ENCODE measurements around the gene B4GALNT3.

Gene B4GALNT3

DNA sequence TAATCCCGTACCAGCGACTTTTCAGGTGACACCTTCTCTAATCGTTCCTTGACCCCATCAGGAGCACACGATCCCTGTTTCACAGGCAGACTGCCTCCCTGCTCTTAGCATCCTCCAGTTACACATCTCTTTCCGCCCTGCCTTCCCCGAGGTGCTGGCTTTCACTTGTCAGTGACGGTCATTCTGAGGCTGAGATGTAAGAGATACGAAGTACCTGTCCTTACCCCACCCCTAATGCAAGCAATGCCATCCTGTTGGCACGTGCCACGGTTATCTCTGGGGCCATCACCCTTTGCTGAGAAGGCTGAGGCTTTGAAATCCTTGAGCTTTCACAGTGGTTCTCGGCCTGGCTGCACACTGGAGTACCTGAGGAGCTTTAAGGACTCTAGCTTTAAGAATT lies 24.4 kb downstream of the B4GALNT3 start:
- Mint-ChIP-seq H3K36me3 (peaks cover 7% of the 10 kb centered on the region), H3K4me1 (no peaks in the 10 kb centered on the region), H3K4me3 (no peak overlapping the region), H3K27me3 (peaks cover 3% of the 10 kb centered on the region), H3K27ac (no peak overlapping the region), H3K9me3 (peaks cover 13% of the 10 kb centered on the region)

DNA sequence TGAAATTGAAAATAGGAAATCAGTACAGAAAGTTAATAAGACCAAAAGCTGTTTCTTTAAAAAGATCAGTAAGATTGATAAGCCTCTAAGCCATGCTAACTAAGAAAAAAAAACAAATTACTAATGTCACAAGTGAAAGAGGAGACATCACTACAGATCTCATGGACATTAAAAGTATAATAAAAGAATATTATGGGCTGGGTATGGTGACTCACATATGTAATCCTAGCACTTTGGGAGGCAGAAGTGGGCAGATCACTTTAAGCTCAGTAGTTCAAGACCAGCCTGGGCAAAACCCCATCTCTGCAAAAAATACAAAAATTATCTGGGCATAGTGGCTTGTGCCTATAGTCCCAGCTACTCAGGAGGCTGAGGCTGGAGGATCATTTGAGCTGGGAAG lies 30.5 kb downstream of the B4GALNT3 start:
- Mint-ChIP-seq H3K27me3 (peaks cover 3% of the 10 kb centered on the region), H3K4me1 (no peaks in the 10 kb centered on the region), H3K4me3 (no peak overlapping the region), H3K36me3 (peaks cover 20% of the 10 kb centered on the region), H3K27ac (no peak overlapping the region), H3K9me3 (peaks cover 27% of the 10 kb centered on the region)

DNA sequence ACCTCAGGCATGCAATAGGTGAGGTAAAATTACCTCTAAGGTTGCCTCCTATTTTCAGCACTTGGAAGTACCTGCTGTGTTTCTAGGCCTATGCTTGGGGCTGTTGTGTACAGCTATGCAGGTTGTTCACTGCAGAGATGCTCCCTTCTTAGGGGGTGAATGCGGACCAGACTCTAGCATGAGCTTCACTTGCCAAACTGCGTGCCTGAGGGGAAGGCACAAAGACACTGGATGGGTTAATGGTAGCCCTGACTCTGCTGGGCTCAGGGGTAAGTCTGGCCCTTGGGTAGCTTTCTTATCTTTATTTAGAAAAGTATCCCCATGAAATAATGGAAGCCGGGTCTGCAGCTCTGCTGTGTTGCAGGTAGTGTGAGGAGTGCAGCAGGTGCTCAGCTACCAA lies 35.7 kb downstream of the B4GALNT3 start:
- Mint-ChIP-seq H3K4me1 (no peaks in the 10 kb centered on the region), H3K4me3 (no peak overlapping the region), H3K27me3 (no peaks in the 10 kb centered on the region), H3K27ac (no peak overlapping the region), H3K9me3 (peaks cover 4% of the 10 kb centered on the region), H3K36me3 (peaks cover 6% of the 10 kb centered on the region)

DNA sequence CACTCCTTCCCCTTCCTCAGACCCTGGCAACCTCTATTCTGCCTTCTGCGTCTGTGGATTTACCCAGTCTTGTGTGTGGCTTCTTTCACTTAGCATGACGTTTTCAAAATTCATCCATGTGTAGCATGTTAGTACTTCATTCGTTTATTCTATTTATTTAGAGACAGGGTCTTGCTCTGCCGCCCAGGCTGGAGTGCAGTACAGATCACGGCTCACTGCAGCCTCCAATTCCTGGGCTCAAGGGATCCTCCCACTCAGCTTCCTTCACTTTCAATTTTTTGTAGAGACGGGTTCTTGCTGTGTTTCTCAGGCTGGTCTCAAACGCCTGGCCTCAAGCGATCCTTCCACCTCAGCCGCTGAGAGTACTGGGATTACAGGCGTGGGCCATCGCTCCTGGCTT lies 37.0 kb downstream of the B4GALNT3 start:
- H3K36me3 Mint-ChIP-seq: peaks cover 2% of the 10 kb centered on the region
- no peak overlapping the region for H3K27ac Mint-ChIP-seq
- no peaks in the 10 kb centered on the region for H3K27me3 Mint-ChIP-seq
- no peak overlapping the region for H3K4me3 Mint-ChIP-seq
- H3K4me1 Mint-ChIP-seq: no peaks in the 10 kb centered on the region
- H3K9me3 Mint-ChIP-seq: no peaks in the 10 kb centered on the region

DNA sequence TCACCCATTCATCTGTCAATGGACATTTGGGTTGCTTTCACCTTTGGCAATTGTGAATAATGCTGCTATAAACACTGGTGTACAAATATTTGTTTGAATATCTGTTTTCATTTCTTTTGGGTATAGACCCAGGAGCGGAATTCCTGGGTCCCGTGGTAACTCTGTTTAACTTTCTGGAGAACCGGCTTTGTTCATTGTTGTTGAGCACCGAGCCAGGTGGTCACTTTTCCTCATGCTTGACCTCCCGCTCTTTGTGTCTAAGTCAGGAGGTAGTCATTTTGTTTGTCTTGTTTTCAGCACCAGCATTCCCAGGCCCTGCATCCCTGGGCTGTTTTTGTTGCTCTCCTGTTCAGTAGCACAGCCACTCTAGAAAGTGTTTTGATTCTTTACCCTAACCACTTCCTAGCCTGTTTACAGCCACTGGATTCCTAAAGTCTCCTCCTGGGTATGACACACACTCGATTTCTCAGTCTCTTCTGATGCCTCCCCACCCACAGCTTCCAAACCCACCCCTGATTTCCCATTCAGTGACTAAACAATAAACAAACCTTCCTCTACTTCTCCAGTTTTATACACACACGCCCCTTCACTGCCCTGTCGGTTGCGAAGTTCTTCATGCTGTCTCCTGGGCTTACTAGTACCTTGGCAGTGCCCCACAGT lies 37.9 kb downstream of the B4GALNT3 start:
- H3K4me1 Mint-ChIP-seq: no peaks in the 10 kb centered on the region
- no peak overlapping the region for H3K27ac Mint-ChIP-seq

DNA sequence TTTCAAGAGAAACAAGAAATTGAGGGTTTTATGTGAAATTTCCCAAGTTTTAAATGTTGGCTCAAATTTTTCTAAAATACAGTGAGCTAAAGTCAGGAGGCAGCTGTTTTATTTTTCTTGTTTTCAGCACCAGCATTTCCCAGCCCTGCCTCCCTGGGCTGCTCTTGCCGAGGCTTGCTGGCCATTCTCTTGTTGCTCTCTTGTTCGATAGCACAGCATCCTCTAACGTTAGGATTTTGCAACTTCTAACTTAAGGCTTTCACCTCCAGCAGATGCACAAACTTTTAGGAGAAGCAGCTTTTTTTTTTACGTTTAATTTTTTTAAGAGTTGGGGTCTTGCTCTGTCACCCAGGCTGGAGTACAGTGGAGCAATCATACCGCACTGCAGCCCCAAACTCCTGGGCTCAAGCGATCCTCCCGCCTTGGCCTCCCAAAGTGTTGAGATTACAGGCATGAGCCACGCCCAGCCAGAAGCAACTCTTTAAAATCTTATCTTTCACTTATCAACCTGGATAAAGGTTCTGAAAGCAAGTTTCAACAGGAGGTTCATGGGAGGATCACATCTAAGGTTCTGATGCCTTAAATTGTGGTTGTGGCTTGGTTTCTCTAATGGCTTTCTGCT lies 40.2 kb downstream of the B4GALNT3 start:
- Mint-ChIP-seq H3K4me3 (no peak overlapping the region), H3K9me3 (no peaks in the 10 kb centered on the region), H3K36me3 (no peaks in the 10 kb centered on the region), H3K4me1 (peaks cover 5% of the 10 kb centered on the region), H3K27ac (no peak overlapping the region), H3K27me3 (no peaks in the 10 kb centered on the region)

More for the DNA sequence above, 37.9 kb downstream of the B4GALNT3 start:
- Mint-ChIP-seq H3K36me3 (no peaks in the 10 kb centered on the region), H3K27me3 (no peaks in the 10 kb centered on the region), H3K9me3 (no peaks in the 10 kb centered on the region), H3K4me3 (no peak overlapping the region)

DNA sequence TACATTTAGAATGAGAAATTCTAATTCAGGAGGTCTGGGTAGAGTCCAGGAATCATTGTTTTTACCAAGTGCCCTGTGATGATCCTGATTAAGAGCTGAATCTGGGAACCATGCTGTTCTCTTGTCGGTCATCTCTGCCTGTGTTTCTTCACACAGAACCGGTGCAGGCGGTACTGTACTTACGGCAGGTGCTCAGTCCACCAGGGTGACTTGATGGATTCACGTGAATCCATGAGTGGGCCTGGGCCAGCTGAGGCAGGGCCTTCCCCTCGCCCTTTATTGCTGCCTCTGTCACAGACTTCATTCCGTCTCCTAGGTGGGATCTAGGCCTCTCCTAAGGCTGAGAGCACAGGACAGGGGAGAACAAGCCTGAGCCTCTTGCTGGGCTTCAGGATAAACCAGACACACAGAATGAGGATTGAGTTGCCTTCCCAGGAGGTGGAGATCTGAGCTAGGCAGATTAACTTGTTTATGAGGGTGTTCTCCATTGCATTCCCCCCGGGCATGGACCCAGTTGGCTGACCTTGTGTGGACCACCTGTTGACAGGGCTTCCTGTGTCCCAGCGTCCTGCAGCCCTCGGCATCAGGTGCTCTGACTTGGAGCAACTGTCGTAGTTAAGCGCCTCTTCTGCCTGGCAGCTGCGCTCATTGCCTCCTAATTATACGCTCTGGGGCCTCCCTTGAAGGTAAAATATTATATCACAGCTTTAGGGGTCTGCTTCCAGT lies 42.1 kb downstream of the B4GALNT3 start:
- H3K27me3 Mint-ChIP-seq: no peaks in the 10 kb centered on the region
- no peaks in the 10 kb centered on the region for H3K9me3 Mint-ChIP-seq
- no peak overlapping the region for H3K27ac Mint-ChIP-seq

DNA sequence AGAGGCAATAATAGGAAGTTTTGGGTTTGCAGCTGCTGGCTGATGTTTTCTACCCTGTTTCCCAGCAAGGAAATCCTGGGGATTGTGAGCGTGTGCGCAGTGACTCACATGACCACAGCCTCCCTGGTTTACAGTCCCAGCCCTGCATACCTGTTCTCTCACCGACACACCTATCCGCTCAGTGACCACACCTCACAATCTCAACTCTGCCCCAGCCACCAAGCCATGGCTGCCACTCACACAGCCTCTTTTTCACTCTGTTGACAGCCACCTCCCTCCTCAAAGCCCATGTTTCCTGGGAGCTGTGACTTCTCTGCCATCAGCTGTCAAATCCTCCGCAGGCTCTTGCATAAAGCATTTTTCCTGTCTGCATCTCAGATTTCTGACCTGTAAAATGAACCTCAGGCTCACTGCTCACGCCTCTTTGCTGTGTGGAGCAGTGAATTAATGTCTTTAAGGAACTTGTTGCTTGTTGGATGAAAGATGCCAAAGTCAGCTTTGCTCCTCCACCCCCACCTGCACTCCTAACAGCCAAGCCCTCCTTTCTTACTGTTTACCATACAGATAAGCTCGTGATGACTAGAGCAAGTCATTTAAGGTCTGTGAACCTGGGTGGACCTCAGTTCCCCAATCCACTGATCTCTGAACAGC lies 43.5 kb downstream of the B4GALNT3 start:
- H3K9me3 Mint-ChIP-seq: no peaks in the 10 kb centered on the region
- H3K4me1 Mint-ChIP-seq: peaks cover 5% of the 10 kb centered on the region
- H3K4me3 Mint-ChIP-seq: no peak overlapping the region
- H3K36me3 Mint-ChIP-seq: no peaks in the 10 kb centered on the region
- H3K27ac Mint-ChIP-seq: no peak overlapping the region
- no peaks in the 10 kb centered on the region for H3K27me3 Mint-ChIP-seq

More for the DNA sequence above, 42.1 kb downstream of the B4GALNT3 start:
- no peaks in the 10 kb centered on the region for H3K36me3 Mint-ChIP-seq
- H3K4me1 Mint-ChIP-seq: peaks cover 5% of the 10 kb centered on the region
- H3K4me3 Mint-ChIP-seq: no peak overlapping the region

DNA sequence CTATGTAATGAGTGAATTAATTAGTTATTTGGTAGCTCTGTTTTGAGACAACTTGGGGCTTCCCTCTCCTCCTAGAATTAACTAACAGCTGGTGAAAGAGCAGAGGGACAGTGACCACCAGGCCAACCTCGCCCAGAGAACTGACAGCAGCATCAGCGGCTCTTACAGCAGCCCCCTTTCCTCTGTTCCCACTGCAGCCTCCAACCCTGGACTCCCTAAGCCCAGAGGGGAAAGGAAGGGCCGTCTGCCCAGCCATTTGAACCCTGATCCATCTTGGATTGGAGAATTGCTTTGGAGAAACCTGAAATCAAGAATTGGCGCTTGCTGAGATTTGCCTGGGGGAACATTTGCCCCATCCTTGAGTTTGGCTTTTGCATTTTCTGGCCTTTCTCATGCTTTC lies 45.5 kb downstream of the B4GALNT3 start:
- Mint-ChIP-seq H3K4me3 (no peak overlapping the region), H3K4me1 (peaks cover 5% of the 10 kb centered on the region), H3K27me3 (no peaks in the 10 kb centered on the region), H3K36me3 (no peaks in the 10 kb centered on the region), H3K9me3 (no peaks in the 10 kb centered on the region), H3K27ac (no peak overlapping the region)

DNA sequence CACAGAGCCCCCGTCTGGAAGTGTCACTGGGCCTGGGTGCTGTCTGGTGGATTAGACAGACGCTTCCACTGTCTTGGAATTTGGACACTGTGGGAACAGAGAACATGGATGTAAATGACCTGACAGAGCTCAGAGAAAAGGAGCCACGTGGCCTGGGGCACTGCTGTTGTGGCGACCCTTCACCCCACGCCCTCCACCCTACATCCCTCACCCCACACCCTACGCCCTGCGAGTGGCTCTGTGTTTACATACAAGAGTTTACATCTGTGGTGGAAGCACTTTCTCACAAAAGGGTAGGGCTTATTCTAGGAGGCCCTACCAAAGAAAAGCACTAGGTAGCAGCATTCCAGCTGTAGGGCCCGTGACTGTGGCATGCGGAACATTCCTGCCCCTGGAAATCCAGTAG lies 47.7 kb downstream of the B4GALNT3 start:
- Mint-ChIP-seq H3K4me1 (peaks cover 5% of the 10 kb centered on the region), H3K27me3 (no peaks in the 10 kb centered on the region), H3K36me3 (no peaks in the 10 kb centered on the region), H3K27ac (no peak overlapping the region), H3K4me3 (no peak overlapping the region), H3K9me3 (no peaks in the 10 kb centered on the region)

DNA sequence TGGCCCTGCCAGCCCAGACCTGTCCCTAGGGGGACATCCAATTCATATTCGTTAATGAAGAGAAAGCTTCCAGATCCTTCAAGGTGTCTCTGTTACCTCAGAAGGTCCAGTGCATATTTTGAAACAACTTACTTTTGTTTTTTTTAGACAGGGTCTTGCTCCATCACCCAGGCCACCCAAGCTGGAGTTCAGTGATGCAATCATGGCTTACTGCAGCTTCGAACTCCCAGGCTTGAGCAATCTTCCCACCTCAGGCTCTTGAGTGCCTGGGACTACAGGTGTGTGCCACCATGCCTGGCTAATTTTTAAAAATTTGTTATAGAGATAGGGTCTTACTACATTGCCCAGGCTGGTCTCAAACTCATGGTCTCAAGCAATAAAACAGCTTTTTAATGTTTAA lies 48.4 kb downstream of the B4GALNT3 start:
- H3K36me3 Mint-ChIP-seq: no peaks in the 10 kb centered on the region
- H3K27me3 Mint-ChIP-seq: no peaks in the 10 kb centered on the region
- H3K9me3 Mint-ChIP-seq: no peaks in the 10 kb centered on the region
- peaks cover 3% of the 10 kb centered on the region for H3K4me1 Mint-ChIP-seq
- H3K27ac Mint-ChIP-seq: no peak overlapping the region
- no peak overlapping the region for H3K4me3 Mint-ChIP-seq

DNA sequence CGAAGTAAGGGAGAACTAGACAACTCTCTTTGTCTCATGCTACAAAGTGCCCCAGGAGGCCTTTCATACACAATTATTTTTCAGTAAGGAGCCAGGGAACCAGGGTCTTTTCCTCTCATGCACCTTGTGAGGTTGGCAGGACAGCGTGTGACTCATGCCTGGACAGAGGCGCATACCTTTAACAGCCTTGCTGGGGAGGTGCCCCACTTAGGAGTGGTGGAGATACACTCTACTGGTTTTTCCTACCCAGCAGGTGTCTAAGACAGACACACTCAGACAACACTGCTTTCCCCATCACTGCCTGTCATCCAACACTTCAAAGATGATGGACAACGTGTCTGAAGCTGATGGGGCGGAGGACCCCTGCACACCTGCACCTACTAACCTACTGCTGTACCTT lies 49.1 kb downstream of the B4GALNT3 start:
- no peaks in the 10 kb centered on the region for H3K27me3 Mint-ChIP-seq
- H3K27ac Mint-ChIP-seq: no peak overlapping the region
- H3K9me3 Mint-ChIP-seq: no peaks in the 10 kb centered on the region
- no peaks in the 10 kb centered on the region for H3K36me3 Mint-ChIP-seq
- no peak overlapping the region for H3K4me3 Mint-ChIP-seq
- no peaks in the 10 kb centered on the region for H3K4me1 Mint-ChIP-seq

DNA sequence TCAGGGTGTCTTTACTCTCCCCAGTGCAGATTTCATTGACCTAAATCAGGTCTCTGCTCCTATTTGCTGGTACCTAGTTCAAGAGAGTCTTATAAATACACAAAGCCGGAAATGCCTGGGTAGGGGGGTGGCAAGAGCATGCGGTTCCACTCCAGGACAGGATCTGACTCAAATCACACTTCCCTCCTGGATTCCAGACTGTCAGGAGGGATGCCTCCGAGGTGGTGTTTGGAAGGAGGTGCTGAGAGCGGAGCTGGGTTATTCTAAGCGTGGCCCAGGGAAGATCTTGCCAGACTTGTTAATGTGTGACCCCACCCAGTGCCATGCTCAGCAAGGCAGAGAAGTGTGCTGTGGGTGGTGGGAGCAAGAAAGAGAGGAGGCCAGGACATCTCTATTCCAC lies 49.8 kb downstream of the B4GALNT3 start:
- Mint-ChIP-seq H3K4me1 (no peaks in the 10 kb centered on the region), H3K27me3 (no peaks in the 10 kb centered on the region), H3K4me3 (no peak overlapping the region), H3K27ac (no peak overlapping the region), H3K9me3 (no peaks in the 10 kb centered on the region), H3K36me3 (no peaks in the 10 kb centered on the region)

DNA sequence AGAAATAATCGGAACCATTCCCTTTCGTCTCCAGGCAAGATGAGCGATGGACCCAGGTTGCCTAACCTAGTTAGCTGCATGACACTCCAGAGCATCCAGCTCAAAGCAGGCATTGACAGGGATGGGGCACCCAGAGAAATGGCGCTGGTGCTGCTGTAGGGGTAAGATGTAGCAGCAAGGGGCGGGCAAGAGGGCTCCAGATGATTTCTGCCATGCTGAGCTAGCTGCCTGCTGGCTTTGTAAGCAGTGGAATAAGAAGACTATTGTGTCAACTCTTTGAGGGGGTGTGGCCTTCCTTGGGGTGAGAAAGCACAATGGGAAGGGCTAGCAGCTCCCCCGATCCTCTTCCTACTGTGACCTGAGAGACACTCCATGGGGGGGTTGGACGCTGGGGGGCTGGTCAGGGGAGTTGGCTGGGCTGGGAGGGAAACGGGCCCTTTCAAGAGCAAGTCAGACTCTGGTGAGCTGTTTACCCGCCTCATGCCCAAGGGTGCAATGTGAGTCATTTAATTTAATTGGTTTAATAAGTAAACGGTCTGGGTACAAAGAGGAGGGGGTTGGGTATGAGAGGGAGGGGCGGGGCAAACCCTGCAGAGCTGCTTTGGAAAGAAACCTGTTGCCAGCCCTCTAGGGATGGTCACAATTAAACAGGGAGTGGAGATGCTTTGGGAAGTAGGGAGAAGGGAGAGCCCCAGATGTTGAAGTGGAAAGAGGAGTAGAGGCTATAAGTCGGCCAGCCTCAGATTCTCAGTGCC lies 50.5 kb downstream of the B4GALNT3 start:
- Mint-ChIP-seq H3K27me3 (no peaks in the 10 kb centered on the region), H3K4me1 (no peaks in the 10 kb centered on the region), H3K27ac (no peak overlapping the region), H3K4me3 (no peak overlapping the region), H3K9me3 (no peaks in the 10 kb centered on the region), H3K36me3 (no peaks in the 10 kb centered on the region)

DNA sequence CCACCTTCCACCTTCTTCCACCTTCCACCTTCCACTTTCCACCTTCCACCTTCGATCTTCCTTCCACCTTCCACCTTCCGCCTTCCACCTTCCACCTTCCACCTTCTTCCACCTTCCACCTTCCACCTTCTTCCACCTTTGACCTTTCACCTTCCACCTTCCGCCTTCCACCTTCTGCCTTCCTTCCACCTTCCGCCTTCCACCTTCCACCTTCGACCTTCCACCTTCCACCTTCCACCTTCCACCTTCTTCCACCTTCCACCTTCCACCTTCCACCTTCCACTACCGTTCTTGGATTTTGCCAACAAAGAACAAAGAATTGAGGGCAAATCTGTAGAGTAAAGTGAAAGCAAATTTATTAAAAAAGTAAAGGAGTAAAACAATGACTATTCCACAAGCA lies 53.2 kb downstream of the B4GALNT3 start:
- Mint-ChIP-seq H3K4me1 (no peaks in the 10 kb centered on the region), H3K36me3 (no peaks in the 10 kb centered on the region), H3K9me3 (no peaks in the 10 kb centered on the region), H3K27me3 (no peaks in the 10 kb centered on the region), H3K27ac (no peak overlapping the region), H3K4me3 (no peak overlapping the region)

All from activated naive CD4-positive, alpha-beta T cell treated with anti-CD3 and anti-CD28 coated beads, Interleukin-2, amount 50 U/mL, for 24 hours (primary cell).